ENCODE data around the gene SDK2.
"Not testable (repeated sequence)": the region's sequence is repeated elsewhere in the genome, so short reads cannot be mapped to it uniquely, and the experiment has no call there.

SDK2 gene

GRCh38 chr17:73472715-73473114 is 171.5 kb downstream of the SDK2 start:
- not testable (repeated sequence) for DNase-seq

DNA sequence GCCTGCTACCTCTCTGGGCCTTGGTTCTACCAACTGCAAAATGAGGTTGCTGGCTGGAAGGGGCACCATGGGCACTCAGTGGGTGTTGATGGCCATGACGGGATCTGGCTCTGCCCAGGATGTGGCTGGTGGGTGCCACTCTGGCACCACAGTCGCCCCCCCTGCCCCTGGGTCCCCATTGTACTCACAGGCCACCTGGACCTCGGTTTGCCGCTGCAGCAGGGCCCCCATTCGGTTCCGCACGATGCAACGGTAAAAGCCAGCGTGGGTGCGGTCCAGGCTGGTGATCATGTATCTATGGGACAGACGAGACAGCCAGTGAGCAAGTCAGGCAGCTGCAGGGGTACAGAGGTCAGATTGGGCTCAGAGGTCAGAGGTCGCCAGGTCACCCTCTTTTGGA is 172.3 kb downstream of the SDK2 start:
- DNase-seq, result no peak

DNA sequence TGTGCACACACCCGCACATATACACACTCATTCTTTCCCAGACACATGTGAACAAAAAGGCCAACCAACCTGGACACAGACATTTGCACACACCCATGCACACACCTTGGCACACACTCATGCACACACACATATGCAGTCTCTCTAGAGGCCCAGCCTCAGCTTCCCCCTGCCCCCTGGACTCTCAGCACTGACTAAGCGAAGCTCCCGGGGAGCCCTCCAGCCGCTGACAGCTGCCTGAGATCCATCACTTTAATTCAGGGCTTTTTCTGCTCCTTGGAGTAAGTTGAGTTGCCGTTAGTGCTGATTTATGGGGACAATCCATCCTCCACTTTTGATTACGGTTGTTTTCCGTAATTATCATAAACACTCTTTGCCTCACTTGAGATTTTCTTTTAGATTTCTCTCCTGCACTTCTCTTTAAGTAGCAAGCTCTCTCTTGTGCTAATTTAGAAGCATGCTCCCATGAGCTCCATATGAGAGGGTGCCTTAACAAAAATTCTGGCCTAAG is 173.9 kb downstream of the SDK2 start:
- no peak for DNase-seq

GRCh38 chr17:73469311-73469710 is 174.9 kb downstream of the SDK2 start:
- no peak for DNase-seq

- no peak for DNase-seq
Measured at GRCh38 chr17:73468221-73468620, 176.0 kb downstream of the SDK2 start.

GRCh38 chr17:73467651-73468050 is 176.6 kb downstream of the SDK2 start:
- DNase-seq, result no peak

- no peak for DNase-seq
Measured at GRCh38 chr17:73466704-73467433, 177.4 kb downstream of the SDK2 start.

DNA sequence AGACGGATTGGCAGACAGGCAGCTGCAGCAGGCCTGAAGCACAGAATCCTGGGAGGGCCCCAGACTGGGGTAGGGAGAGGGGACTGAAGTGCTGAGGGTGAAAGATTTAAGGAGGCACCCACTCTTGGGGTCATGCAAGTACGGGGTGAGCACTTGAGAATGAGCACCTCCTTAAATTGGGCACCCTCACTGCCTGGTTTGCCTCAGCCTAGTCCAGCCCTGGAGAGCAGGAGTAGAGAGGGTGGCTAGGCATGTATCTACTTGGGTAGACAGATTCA is 178.4 kb downstream of the SDK2 start:
- no peak for DNase-seq

DNA sequence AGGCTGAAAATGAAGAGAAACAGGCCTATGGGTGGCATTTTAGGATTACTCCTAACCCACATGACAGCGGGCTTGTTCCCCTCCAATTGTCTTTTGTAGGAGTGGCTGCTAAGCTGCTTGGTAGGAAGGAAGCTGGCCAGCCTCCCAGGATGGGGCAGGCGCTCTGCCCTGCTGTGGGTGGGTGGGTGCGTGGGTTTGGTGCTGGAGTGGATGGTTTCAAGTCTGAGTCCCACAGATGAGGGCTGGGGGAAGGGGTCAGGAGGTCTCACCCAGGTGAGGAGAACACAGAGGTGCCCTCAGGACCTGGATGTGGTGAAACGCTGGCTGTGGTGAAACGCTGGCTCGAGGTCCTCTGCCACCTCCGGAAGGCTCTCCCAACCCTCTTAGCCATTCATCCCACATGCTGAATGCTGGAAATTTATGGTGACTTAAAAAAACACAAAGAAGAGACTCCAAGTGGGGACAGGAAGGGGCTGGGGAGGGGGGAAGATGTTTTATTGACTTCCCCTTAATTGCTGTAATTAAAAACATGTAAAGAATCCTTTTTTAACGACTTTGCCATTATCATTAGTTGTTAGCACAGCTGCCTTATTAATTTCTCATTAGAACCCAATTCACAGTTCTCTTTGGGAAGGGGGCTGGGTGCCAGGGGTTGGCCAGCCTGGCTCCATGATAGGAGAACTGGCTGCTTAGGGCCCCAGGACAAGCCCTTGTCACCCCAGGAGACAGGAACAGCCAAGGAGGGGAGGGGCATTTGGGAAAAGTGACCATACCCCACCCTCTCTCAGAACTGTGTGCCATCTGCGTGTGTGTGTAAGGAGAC is 178.9 kb downstream of the SDK2 start:
- DNase-seq, result no peak

DNA sequence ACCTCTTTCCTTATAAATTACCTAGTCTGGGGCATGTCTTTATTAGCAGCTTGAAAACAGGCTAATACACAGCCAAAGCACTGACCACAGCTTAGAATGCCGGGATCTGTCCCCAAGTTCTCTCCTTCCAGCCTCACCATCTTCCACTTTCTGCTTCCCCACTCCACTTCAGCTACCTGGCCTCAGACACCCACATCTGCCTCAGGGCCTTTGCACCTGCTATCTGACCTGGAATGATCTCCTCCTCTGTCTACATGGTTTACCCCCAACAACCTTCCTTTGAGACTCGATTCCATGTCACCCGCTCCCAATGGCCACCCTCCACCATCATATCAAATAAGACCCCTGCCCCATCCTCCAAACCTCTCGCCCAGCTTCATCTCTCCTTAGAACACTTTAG is 179.8 kb downstream of the SDK2 start:
- DNase-seq, result no peak

- DNase-seq, result no peak
Measured at GRCh38 chr17:73463821-73464220, 180.4 kb downstream of the SDK2 start.

GRCh38 chr17:73462823-73463222 is 181.4 kb downstream of the SDK2 start:
- DNase-seq, result no peak

DNA sequence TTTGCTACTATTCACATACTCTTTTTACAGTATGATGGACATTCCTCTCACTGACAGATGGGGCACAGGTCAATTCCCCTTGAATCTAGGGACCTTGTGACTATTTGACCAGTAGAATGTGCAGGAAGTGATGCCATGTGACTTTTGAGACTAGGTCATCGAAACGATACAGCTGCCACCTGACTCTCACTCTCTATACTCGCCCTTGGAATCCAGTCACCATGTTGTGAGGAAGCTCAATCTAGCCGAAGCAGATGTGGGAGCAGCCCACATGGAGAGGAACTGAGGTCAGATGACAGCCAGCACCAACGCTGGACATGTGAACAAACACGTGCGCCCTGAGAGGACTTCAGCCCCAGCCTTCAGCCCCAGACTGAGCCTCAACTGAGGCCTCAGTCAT is 184.3 kb downstream of the SDK2 start:
- DNase-seq, result no peak

- no peak for DNase-seq
Measured at GRCh38 chr17:73455767-73456166, 188.5 kb downstream of the SDK2 start.

DNA sequence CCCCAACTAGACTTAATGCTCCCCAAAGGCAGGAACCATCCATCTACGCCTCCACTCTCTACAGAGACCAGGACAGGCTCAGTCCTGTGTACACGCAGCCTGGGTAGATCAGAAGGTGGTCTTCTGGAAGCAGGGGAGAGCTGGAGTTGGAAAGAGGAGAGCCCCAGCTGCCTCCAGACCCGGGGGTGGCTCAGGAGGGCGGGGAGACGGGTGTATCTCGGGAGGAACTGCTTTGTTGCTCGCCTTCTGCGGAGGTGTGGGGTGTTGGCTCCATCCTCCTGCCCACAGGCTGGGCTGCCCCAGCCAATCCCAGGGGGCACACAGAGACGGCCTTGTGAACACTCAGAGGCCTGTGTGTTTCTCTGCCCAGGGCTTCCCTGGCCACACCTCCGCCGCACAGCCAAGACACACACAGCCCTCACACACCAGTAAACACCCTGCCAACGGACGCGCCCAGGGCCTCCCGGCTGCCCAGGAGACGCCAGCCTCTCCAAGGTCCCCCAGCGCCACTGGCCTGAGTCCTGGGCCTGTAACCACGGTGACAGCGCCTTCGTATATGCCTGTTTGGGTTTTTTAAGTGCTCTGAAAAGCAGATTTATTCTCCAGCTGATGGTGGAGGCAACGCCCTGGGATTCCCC is 189.1 kb downstream of the SDK2 start:
- DNase-seq, result no peak

DNA sequence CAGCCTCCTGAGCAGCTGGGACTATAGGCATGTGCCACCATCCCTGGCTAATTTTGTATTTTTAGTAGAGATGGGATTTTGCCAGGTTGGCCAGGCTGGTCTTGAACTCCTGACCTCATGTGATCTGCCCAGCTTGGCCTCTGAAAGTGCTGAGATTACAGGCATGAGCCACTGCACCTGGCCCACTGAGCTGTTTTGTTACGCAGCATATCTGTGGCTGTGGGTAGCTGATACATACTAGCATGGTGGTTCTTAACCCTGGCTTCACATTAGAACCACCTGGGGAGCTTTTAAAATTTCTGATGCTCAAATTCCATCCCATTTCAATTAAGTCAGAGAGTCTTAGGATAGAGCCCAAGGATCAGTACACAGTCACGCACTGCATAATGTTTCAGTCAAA is 190.8 kb downstream of the SDK2 start:
- DNase-seq, result not testable (repeated sequence)

DNA sequence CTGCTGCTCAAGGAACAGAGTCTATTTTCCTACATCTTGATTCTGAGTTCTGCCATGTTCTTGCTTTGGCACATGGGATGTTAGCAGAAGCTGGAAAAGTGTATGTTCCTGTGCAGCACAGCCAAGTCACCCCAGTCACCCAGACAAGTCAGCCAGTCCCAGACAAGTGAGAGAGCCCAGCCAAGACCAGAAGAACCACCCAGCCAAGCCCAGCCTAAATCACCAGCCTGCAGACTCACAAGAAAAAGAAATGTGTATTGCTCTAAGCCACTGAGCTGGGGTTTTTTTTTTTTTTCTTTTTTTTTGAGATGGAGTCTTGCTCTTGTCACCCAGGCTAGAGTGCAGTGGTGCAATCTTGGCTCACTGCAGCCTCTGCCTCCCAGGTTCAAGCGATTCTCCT is 191.2 kb downstream of the SDK2 start:
- no peak for DNase-seq

GRCh38 chr17:73452009-73452408 is 192.2 kb downstream of the SDK2 start:
- DNase-seq, result no peak

DNA sequence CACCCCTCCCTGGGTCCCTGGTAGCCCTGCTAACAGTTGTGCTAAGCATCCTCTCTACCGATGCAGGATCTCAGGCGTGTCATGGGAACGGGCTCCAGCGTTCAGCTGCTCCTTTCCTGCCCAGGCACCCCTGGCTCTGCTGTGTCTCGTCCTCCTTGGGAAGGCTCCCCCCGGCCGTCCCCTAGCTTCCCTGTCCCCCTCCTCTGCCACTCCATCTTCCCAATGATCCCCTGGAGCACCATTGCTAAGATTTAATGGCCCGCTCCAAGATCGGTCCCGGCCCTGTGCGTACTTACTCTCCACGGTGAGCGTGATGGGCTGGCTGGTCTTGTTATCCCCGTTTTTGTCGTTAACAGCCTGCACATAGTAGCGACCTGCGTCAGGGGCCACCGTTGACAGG is 196.9 kb downstream of the SDK2 start:
- DNase-seq, result no peak

DNA sequence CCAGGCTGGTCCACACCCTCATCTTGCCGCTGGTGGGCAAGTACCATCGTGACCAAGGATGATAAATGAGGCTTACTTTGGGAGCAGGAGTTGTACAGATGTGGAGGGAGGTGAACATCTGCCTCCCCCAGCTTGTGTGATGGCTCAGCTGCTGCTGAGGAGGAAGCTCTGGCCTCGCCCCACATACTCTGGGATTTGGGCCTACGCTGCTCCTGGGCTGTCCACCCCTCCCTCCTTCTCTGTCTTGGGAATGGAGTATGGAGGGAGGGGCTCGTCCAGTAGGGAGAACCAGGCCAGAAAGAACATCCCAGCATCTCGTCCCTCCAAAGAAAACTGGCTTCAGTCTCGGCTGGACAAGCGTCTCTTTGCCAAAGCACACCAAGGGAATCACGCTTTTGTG is 197.6 kb downstream of the SDK2 start:
- DNase-seq, result no peak

GRCh38 chr17:73445466-73445865 is 198.8 kb downstream of the SDK2 start:
- no peak for DNase-seq

DNA sequence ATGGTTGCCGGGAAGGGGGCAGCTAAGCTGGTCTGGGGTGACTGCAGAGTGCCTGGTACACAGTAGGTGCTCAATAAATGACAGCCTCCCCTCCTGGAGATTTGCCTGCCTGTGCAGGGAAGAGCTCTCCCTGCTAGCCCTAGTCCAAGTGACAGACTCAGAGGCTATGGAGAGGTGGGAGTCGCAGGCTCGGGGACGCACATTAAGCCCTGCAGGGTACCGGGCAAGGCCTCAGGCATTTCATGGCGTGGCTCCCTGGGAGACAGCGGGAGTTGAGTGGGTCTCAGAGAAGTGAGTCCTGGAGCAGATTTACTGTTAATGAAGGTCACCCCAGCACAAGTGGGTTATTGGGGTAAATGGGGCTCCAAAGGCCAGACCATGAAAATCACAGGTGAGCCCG is 200.2 kb downstream of the SDK2 start:
- DNase-seq, result no peak

DNA sequence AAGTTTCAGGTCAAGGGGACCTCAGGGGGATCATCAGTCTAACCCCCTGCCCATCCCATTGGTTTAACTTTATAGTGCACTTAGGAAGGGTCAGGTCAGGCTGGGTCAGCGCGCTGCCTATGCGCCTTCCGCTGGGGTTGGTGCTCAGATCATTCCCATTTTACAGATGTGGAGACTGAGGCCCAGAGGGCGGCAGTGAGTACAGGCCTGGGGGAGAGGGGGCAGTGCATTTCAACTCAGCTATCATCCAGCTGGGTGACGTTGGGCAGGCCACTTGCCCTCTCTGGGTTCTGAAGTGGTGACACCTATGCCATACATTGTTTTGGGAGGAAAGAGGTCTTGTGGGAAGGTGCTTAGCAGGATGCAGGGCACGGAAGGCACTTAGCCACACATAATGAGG is 204.6 kb downstream of the SDK2 start:
- DNase-seq, result no peak

DNA sequence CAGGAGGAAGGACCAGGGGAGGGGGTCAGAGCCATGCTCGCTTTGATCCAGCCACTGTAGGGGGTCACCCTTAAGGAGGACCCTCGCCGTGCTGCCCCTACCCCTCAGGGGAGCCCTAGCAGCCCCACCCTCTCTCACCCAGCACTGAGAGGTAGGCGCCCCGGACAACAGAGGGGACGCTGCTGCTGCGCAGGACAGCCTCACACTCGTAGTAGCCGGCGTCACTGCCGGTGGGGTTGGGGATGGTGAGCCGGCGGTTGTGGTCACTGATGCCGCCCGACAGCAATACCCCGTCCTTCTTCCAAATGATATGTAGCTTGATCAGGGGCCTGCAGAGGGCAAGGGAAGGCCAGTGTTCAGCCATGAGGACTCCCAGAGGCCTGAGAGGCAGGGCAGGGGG is 206.4 kb downstream of the SDK2 start:
- DNase-seq, result no peak
